ENCODE data around the gene OTOF. TPM values are rescaled to one million over a fixed set of nuclear protein-coding genes. Genes with fewer than 3 reads are reported as not detected.

Gene OTOF
- under 1 TPM in 5 of 7 donors, not detected in 2; under 0.01 to 0.37 (median 0.17) TPM for total RNA-seq
- polyA plus RNA-seq, result under 1 TPM; 0.16 to 0.33 TPM
- long read RNA-seq, donor 1, result 0 reads
- long read RNA-seq, donor 2, result 0 reads
- long read RNA-seq, donor 3, result 0 reads

GRCh38 chr2:26477911-26478253 lies at the start of gene OTOF:
Gene OTOF (minus strand): TSS chr2:26478124.
- H3K27me3 ChIP-seq, result no peaks in the 10 kb centered on the region
- peak; percentile 41 to 71 (median 59) for DNase-seq
- no peak within 1 kb of the TSS for H3K4me3 ChIP-seq
- H3K4me1 ChIP-seq (ENCODE audit: insufficient read depth), result peaks cover 13% of the 10 kb centered on the region
- 12 to 14% (median 13%) methylated on average over 2 to 3 of the region's 3 CpGs for WGBS, 3 donors
- intact Hi-C loops (cut with DNase I), result no loop called here
- TF ChIP-seq POLR2A (IDR thresholded peaks at IDR 0.05) (no peak), EP300 (IDR thresholded peaks at IDR 0.05) (no peak)
- TF ChIP-seq, protein P1, sequence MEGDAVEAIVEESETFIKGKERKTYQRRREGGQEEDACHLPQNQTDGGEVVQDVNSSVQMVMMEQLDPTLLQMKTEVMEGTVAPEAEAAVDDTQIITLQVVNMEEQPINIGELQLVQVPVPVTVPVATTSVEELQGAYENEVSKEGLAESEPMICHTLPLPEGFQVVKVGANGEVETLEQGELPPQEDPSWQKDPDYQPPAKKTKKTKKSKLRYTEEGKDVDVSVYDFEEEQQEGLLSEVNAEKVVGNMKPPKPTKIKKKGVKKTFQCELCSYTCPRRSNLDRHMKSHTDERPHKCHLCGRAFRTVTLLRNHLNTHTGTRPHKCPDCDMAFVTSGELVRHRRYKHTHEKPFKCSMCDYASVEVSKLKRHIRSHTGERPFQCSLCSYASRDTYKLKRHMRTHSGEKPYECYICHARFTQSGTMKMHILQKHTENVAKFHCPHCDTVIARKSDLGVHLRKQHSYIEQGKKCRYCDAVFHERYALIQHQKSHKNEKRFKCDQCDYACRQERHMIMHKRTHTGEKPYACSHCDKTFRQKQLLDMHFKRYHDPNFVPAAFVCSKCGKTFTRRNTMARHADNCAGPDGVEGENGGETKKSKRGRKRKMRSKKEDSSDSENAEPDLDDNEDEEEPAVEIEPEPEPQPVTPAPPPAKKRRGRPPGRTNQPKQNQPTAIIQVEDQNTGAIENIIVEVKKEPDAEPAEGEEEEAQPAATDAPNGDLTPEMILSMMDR (IDR thresholded peaks at IDR 0.05), result no peak
- H3K9me3 ChIP-seq, result no peaks in the 10 kb centered on the region
- no peak within 1 kb of the TSS for H3K27ac ChIP-seq
- H3K36me3 ChIP-seq, result no peaks in the 10 kb centered on the region

DNA sequence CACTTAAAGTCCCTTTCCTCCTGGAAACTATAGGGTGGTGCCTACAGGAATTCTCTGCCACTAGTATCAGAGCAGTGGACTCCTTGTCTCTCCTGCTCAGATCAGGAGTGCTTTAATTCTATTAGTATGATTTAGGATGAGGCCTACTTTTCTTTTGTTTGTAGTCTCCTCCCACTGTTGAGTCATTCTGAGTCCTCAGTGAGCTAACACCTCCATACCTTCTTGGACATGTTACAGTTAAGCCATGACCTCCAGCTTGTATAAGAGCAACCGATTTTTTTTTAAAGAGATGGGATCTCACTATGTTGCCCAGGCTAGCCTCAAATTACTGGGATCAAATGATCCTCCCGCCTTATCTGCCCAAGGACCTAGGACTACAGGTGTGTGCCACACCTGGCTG lies 48.7 kb upstream of the OTOF start:
- WGBS, 3 donors, result 76 to 93% (median 86%) methylated on average over 2 of the region's 2 CpGs

DNA sequence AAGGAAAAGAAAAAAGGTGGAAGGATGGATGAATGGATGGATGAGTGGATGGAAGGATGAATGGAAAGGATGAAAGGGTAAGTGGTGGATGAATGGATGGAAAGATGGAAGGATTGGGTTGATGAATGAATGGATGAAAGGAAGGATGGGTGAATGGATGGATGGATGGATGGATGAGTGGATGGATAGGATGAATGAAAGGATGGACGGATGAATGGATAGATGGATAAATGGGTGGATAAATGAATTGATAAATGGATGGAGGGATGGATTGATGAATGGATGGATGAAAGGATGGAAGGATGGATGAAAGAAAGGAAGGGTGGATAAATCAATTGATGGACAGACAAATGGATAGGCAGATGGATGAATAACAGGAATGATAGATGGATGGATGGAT lies 48.2 kb upstream of the OTOF start:
- H3K9me3 ChIP-seq, result no peaks in the 10 kb centered on the region
- H3K27ac ChIP-seq, result no peak overlapping the region
- H3K4me1 ChIP-seq (ENCODE audit: insufficient read depth), result no peaks in the 10 kb centered on the region
- H3K36me3 ChIP-seq, result no peaks in the 10 kb centered on the region
- 87 to 92% (median 92%) methylated on average over 1 of the region's 1 CpG for WGBS, 3 donors
- intact Hi-C loops (cut with DNase I), result no loop called here
- TF ChIP-seq, protein P1 (IDR thresholded peaks at IDR 0.05), result no peak
- no peak for TF ChIP-seq POLR2A (IDR thresholded peaks at IDR 0.05)
- DNase-seq, result no peak
- H3K27me3 ChIP-seq, result no peaks in the 10 kb centered on the region
- H3K4me3 ChIP-seq, result no peak overlapping the region

More for the DNA sequence above, 48.7 kb upstream of the OTOF start:
- intact Hi-C loops (cut with DNase I), result no loop called here
- Histone ChIP-seq H3K9me3 (no peaks in the 10 kb centered on the region), H3K27me3 (no peaks in the 10 kb centered on the region), H3K4me3 (no peak overlapping the region), H3K27ac (no peak overlapping the region), H3K36me3 (no peaks in the 10 kb centered on the region), H3K4me1 (ENCODE audit: insufficient read depth) (no peaks in the 10 kb centered on the region)
- DNase-seq, result no peak
- TF ChIP-seq, protein P1 (IDR thresholded peaks at IDR 0.05), result no peak
- TF ChIP-seq POLR2A (IDR thresholded peaks at IDR 0.05) (no peak), EP300 (IDR thresholded peaks at IDR 0.05) (no peak)

DNA sequence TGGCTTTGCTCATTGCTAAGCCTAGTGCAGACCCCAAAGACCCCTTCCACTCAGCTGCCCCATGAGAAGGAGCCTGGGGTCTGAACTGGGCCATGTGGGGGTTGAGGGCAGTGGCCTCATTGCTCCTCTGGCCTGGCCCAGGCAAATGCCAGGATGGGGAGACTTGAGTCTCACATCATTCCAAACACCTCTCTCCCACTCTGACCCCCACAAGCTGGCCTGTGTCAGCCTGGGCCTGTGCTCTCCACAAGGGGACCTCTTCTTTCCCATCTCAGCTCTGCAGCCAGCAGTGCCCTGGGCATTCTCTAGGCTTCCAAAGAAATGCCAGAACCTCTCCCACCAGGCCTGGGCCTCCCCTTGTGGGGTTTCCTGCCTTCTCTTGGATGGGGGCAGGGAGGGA lies 45.8 kb upstream of the OTOF start:
- DNase-seq, result peak in 1 of 5 donors; percentile 7
- Histone ChIP-seq H3K4me1 (ENCODE audit: insufficient read depth) (no peaks in the 10 kb centered on the region), H3K4me3 (no peak overlapping the region), H3K27me3 (no peaks in the 10 kb centered on the region), H3K9me3 (no peaks in the 10 kb centered on the region), H3K36me3 (no peaks in the 10 kb centered on the region), H3K27ac (no peak overlapping the region)
- TF ChIP-seq, protein P1 (IDR thresholded peaks at IDR 0.05), result no peak
- TF ChIP-seq EP300 (IDR thresholded peaks at IDR 0.05), result no peak
- no peak for TF ChIP-seq POLR2A (IDR thresholded peaks at IDR 0.05)
- intact Hi-C loops (cut with DNase I), result no loop called here
